Loucy (cell line): ENCODE results near the gene ZNF417.
A peak's percentile ranks its signal among the peaks of the same experiment; 100 is the strongest.
"Not testable (repeated sequence)": the region's sequence is repeated elsewhere in the genome, so short reads cannot be mapped to it uniquely, and the experiment has no call there.

Source experiments
- CTCF ChIP-seq: fragments of 200-600 bp; sonication (generic); conservative IDR thresholded peaks from 2 replicates; pipeline ENCODE4 v1.5.1; 2014; ENCODE audit warnings: mild to moderate bottlenecking, antibody characterized with exemption, low read length
- EZH2phosphoT487 ChIP-seq: fragments of 200-600 bp; IDR thresholded peaks from 2 replicates; pipeline ENCODE4 v1.6.1; 2018; ENCODE audit warnings: antibody characterized with exemption, mild to moderate bottlenecking, moderate library complexity, borderline replicate concordance

GRCh38 chr19:57916168-57916995 is at the start of gene ZNF417:
- peak; percentile 36 for TF ChIP-seq CTCF
- TF ChIP-seq EZH2phosphoT487 = not testable (repeated sequence)
